Stimulated activated CD8-positive, alpha-beta memory T cell treated with anti-CD3 and anti-CD28 coated beads, Interleukin-4, amount 100 ng/mL, for 24 hours (primary cell): ENCODE data around the gene UBA52.
"Not testable (repeated sequence)": the region's sequence is repeated elsewhere in the genome, so short reads cannot be mapped to it uniquely, and the experiment has no call there.

Source experiments
- DNase-seq: peaks from one replicate; pipeline ENCODE4 v3.0.0-alpha.2; 2020; ENCODE audit warnings: low read depth

Gene UBA52

GRCh38 chr19:18557411-18558201, 14.1 kb upstream of the UBA52 start, which contains the start of gene KXD1:
Gene KXD1 (plus strand): TSS chr19:18557870. CDS start chr19:18562057, 4,187 bp downstream.
- peak; percentile 95 for DNase-seq

GRCh38 chr19:18558202-18558555, 13.5 kb upstream of the UBA52 start:
- no peak for DNase-seq

GRCh38 chr19:18558604-18559003, 13.1 kb upstream of the UBA52 start:
- no peak for DNase-seq

GRCh38 chr19:18559685-18560084, 12.0 kb upstream of the UBA52 start:
- no peak for DNase-seq

- no peak for DNase-seq
Observed at GRCh38 chr19:18562086-18562485, 9.6 kb upstream of the UBA52 start.

GRCh38 chr19:18566953-18567352, 4.7 kb upstream of the UBA52 start:
- DNase-seq, result no peak

- DNase-seq, result no peak
Observed at GRCh38 chr19:18568367-18568766, 3.3 kb upstream of the UBA52 start.

GRCh38 chr19:18574691-18575291, 3.1 kb downstream of the UBA52 start:
- no peak for DNase-seq

- no peak for DNase-seq
Observed at GRCh38 chr19:18576383-18576782, 4.7 kb downstream of the UBA52 start.

- DNase-seq, result no peak
Observed at GRCh38 chr19:18577365-18577914, 5.8 kb downstream of the UBA52 start.

- DNase-seq, result no peak
Observed at GRCh38 chr19:18580311-18580710, 8.7 kb downstream of the UBA52 start.

- no peak for DNase-seq
Observed at GRCh38 chr19:18586306-18586705, 14.6 kb downstream of the UBA52 start.

- DNase-seq, result no peak
Observed at GRCh38 chr19:18587561-18587960, 15.9 kb downstream of the UBA52 start.

GRCh38 chr19:18587962-18588610, 16.4 kb downstream of the UBA52 start:
- no peak for DNase-seq

- DNase-seq, result peak; percentile 82
Observed at GRCh38 chr19:18588611-18589379, 17.1 kb downstream of the UBA52 start, which contains the start of gene REX1BD. Gene REX1BD (plus strand): TSS chr19:18588798. CDS start chr19:18588802, 4 bp downstream.

GRCh38 chr19:18589380-18590272, 18.0 kb downstream of the UBA52 start:
- DNase-seq, result peak; percentile 48

GRCh38 chr19:18590273-18591272, 18.9 kb downstream of the UBA52 start:
- DNase-seq, result no peak

GRCh38 chr19:18591735-18592385, 20.2 kb downstream of the UBA52 start:
- no peak for DNase-seq

- DNase-seq, result not testable (repeated sequence)
Observed at GRCh38 chr19:18592732-18593131, 21.1 kb downstream of the UBA52 start.
